SW480 (cell line): ENCODE data around the gene IL16.
A peak's percentile ranks its signal among the peaks of the same experiment; 100 is the strongest.

ENCODE experiments used
- DNase-seq: peaks from one replicate; pipeline ENCODE4 v3.0.0-alpha.2; 2016; ENCODE audit warnings: low spot score

Gene IL16

GRCh38 chr15:81296186-81296585, 99.5 kb downstream of the IL16 start:
- DNase-seq: no peak

GRCh38 chr15:81296673-81297072, 100.0 kb downstream of the IL16 start:
- DNase-seq: no peak

GRCh38 chr15:81297147-81297572, 100.5 kb downstream of the IL16 start:
- peak; percentile 38 for DNase-seq

GRCh38 chr15:81297603-81298575, 101.2 kb downstream of the IL16 start:
- no peak for DNase-seq

GRCh38 chr15:81298611-81299010, 101.9 kb downstream of the IL16 start:
- no peak for DNase-seq

GRCh38 chr15:81299156-81299555, 102.5 kb downstream of the IL16 start:
- DNase-seq: no peak

GRCh38 chr15:81299630-81300273, 103.1 kb downstream of the IL16 start:
- no peak for DNase-seq

- DNase-seq: no peak
These were observed 104.7 kb downstream of the IL16 start for GRCh38 chr15:81301385-81301784.

GRCh38 chr15:81301815-81302399, 105.2 kb downstream of the IL16 start:
- no peak for DNase-seq

- DNase-seq: no peak
These were observed 106.0 kb downstream of the IL16 start for GRCh38 chr15:81302701-81303109.

GRCh38 chr15:81303244-81304225, 106.9 kb downstream of the IL16 start:
- DNase-seq: no peak

- DNase-seq: no peak
These were observed 107.5 kb downstream of the IL16 start for GRCh38 chr15:81304226-81304625.

- no peak for DNase-seq
These were observed 111.6 kb downstream of the IL16 start for GRCh38 chr15:81308260-81308659.

- no peak for DNase-seq
These were observed 113.2 kb downstream of the IL16 start for GRCh38 chr15:81309647-81310450.

GRCh38 chr15:81310480-81310879, 113.8 kb downstream of the IL16 start:
- no peak for DNase-seq

GRCh38 chr15:81311752-81312464, 115.2 kb downstream of the IL16 start:
- no peak for DNase-seq

GRCh38 chr15:81312790-81313543, 116.3 kb downstream of the IL16 start:
- no peak for DNase-seq

- no peak for DNase-seq
These were observed 117.0 kb downstream of the IL16 start for GRCh38 chr15:81313686-81314085.

- no peak for DNase-seq
These were observed 117.7 kb downstream of the IL16 start for GRCh38 chr15:81314378-81314777.
